ENCODE data around the gene UBN2. TPM values are rescaled to one million over a fixed set of nuclear protein-coding genes. Genes with fewer than 3 reads are reported as not detected.

Gene UBN2
- total RNA-seq, 1 donor from 2014 or later: 5.0 TPM

- no peaks in the 10 kb centered on the region for H3K27me3 ChIP-seq (ENCODE audit: control insufficient read depth, insufficient read depth, low read length)
- peaks cover 3% of the 10 kb centered on the region for H3K36me3 ChIP-seq (ENCODE audit: control insufficient read depth, insufficient read depth, low read length)
- DNase-seq (ENCODE audit: low read depth) (no peak), FAIRE-seq (no peak)
- TF ChIP-seq CTCF (IDR thresholded peaks at IDR 0.05; ENCODE audit: insufficient read depth, low read length, severe bottlenecking): no peak
- H3K4me3 ChIP-seq (ENCODE audit: low read depth, low read length): no peak overlapping the region
Measured at GRCh38 chr7:139294241-139294640, 63.2 kb downstream of the UBN2 start.

- Histone ChIP-seq H3K36me3 (ENCODE audit: control insufficient read depth, insufficient read depth, low read length) (peaks cover 3% of the 10 kb centered on the region), H3K4me3 (ENCODE audit: low read depth, low read length) (no peak overlapping the region), H3K27me3 (ENCODE audit: control insufficient read depth, insufficient read depth, low read length) (no peaks in the 10 kb centered on the region)
- FAIRE-seq (no peak), DNase-seq (ENCODE audit: low read depth) (no peak)
- TF ChIP-seq CTCF (IDR thresholded peaks at IDR 0.05; ENCODE audit: insufficient read depth, low read length, severe bottlenecking): no peak
Measured at GRCh38 chr7:139294951-139295575, 64.0 kb downstream of the UBN2 start.

- TF ChIP-seq CTCF (IDR thresholded peaks at IDR 0.05; ENCODE audit: insufficient read depth, low read length, severe bottlenecking): no peak
- no peak for FAIRE-seq
- H3K4me3 ChIP-seq (ENCODE audit: low read depth, low read length): no peak overlapping the region
- peaks cover 3% of the 10 kb centered on the region for H3K36me3 ChIP-seq (ENCODE audit: control insufficient read depth, insufficient read depth, low read length)
- H3K27me3 ChIP-seq (ENCODE audit: control insufficient read depth, insufficient read depth, low read length): no peaks in the 10 kb centered on the region
- DNase-seq (ENCODE audit: low read depth): no peak
Measured at GRCh38 chr7:139297795-139298194, 66.8 kb downstream of the UBN2 start.

GRCh38 chr7:139299296-139299695 lies 68.3 kb downstream of the UBN2 start:
- DNase-seq (ENCODE audit: low read depth): no peak
- Histone ChIP-seq H3K27me3 (ENCODE audit: control insufficient read depth, insufficient read depth, low read length) (no peaks in the 10 kb centered on the region), H3K36me3 (ENCODE audit: control insufficient read depth, insufficient read depth, low read length) (peaks cover 3% of the 10 kb centered on the region), H3K4me3 (ENCODE audit: low read depth, low read length) (no peak overlapping the region)
- TF ChIP-seq CTCF (IDR thresholded peaks at IDR 0.05; ENCODE audit: insufficient read depth, low read length, severe bottlenecking): no peak
- no peak for FAIRE-seq

- peaks cover 2% of the 10 kb centered on the region for H3K36me3 ChIP-seq (ENCODE audit: control insufficient read depth, insufficient read depth, low read length)
- no peaks in the 10 kb centered on the region for H3K27me3 ChIP-seq (ENCODE audit: control insufficient read depth, insufficient read depth, low read length)
- H3K4me3 ChIP-seq (ENCODE audit: low read depth, low read length): no peak overlapping the region
- FAIRE-seq: no peak
- no peak for TF ChIP-seq CTCF (IDR thresholded peaks at IDR 0.05; ENCODE audit: insufficient read depth, low read length, severe bottlenecking)
- DNase-seq (ENCODE audit: low read depth): no peak
Measured at GRCh38 chr7:139300390-139300789, 69.4 kb downstream of the UBN2 start.

- no peak for DNase-seq (ENCODE audit: low read depth)
- no peak for FAIRE-seq
- no peaks in the 10 kb centered on the region for H3K27me3 ChIP-seq (ENCODE audit: control insufficient read depth, insufficient read depth, low read length)
Measured at GRCh38 chr7:139304517-139304916, 73.5 kb downstream of the UBN2 start.

More at GRCh38 chr7:139304517-139304916, 73.5 kb downstream of the UBN2 start:
- no peaks in the 10 kb centered on the region for H3K36me3 ChIP-seq (ENCODE audit: control insufficient read depth, insufficient read depth, low read length)
- no peak overlapping the region for H3K4me3 ChIP-seq (ENCODE audit: low read depth, low read length)
- TF ChIP-seq CTCF (IDR thresholded peaks at IDR 0.05; ENCODE audit: insufficient read depth, low read length, severe bottlenecking): no peak

Data from bronchial epithelial cell (primary cell).